NCI-H526 treated with DMSO at 0.1 percent for 48 hours (cell line): ENCODE results near the gene ANKRD13D.

Experiments used
- DNase-seq: peaks from one replicate; lab custom pipeline; 2025; lab: John Stamatoyannopoulos, UW

Gene ANKRD13D

GRCh38 chr11:67285541-67286498 lies 3.3 kb upstream of the ANKRD13D start:
- no peak for DNase-seq

- DNase-seq: no peak
Observed at GRCh38 chr11:67286621-67287333, 2.3 kb upstream of the ANKRD13D start.

GRCh38 chr11:67287355-67288197 lies 1.5 kb upstream of the ANKRD13D start:
- DNase-seq: no peak

GRCh38 chr11:67288198-67288451 lies 978 bp upstream of the ANKRD13D start:
- no peak for DNase-seq

- DNase-seq: peak; percentile 93
Observed at GRCh38 chr11:67288452-67289225, 464 bp upstream of the ANKRD13D start.

- DNase-seq: no peak
Observed at GRCh38 chr11:67289651-67290479, 762 bp downstream of the ANKRD13D start.

- DNase-seq: no peak
Observed at GRCh38 chr11:67290801-67291200, 1.7 kb downstream of the ANKRD13D start.

GRCh38 chr11:67291481-67292381 lies 2.6 kb downstream of the ANKRD13D start:
- no peak for DNase-seq

GRCh38 chr11:67292671-67293070 lies 3.6 kb downstream of the ANKRD13D start:
- no peak for DNase-seq

GRCh38 chr11:67293090-67293489 lies 4.0 kb downstream of the ANKRD13D start:
- no peak for DNase-seq

- no peak for DNase-seq
Observed at GRCh38 chr11:67295846-67296245, 6.7 kb downstream of the ANKRD13D start.

- DNase-seq: no peak
Observed at GRCh38 chr11:67298786-67299185, 9.7 kb downstream of the ANKRD13D start.

GRCh38 chr11:67299471-67300191 lies 10.5 kb downstream of the ANKRD13D start:
- no peak for DNase-seq

- no peak for DNase-seq
Observed at GRCh38 chr11:67300256-67300755, 11.2 kb downstream of the ANKRD13D start.

- no peak for DNase-seq
Observed at GRCh38 chr11:67300756-67301312, 11.7 kb downstream of the ANKRD13D start.

GRCh38 chr11:67301313-67301921 lies 12.3 kb downstream of the ANKRD13D start:
- no peak for DNase-seq

GRCh38 chr11:67301951-67302516 lies 12.9 kb downstream of the ANKRD13D start:
- peak; percentile 72 for DNase-seq
